Activated naive CD4-positive, alpha-beta T cell treated with anti-CD3 and anti-CD28 coated beads, Interleukin-2, amount 50 U/mL, for 72 hours (primary cell): Measurements from ENCODE around the gene MXD3. TPM values are rescaled to one million over a fixed set of nuclear protein-coding genes. Genes with fewer than 3 reads are reported as not detected.
"Not testable (repeated sequence)": the region's sequence is repeated elsewhere in the genome, so short reads cannot be mapped to it uniquely, and the experiment has no call there.

ENCODE experiments used
- ATAC-seq, 2 donors: fragments of 150-1000 bp; cut with Tn5 transposase; 2 replicates each; pipeline ENCODE4 v1.10.0; 2021; ENCODE audit warnings: mild to moderate bottlenecking in 2 of 2, moderate library complexity in 2 of 2
- DNase-seq, 2 donors: peaks; one replicate each; pipeline ENCODE4 v3.0.0; 2021 to 2022; ENCODE audit warnings: low spot score in 2 of 2
- H3K27ac Mint-ChIP-seq, 2 donors: one replicate each; pipeline ENCODE4 v1.8.0; 2022; ENCODE audit warnings: mild to moderate bottlenecking in 2 of 2, mixed read lengths in 2 of 2
- H3K36me3 Mint-ChIP-seq, 2 donors: one replicate each; pipeline ENCODE4 v1.8.0; 2022; ENCODE audit warnings: mixed read lengths in 2 of 2
- H3K9me3 Mint-ChIP-seq, 2 donors: one replicate each; pipeline ENCODE4 v1.8.0; 2022; ENCODE audit warnings: mixed read lengths in 2 of 2
- total RNA-seq, 2 donors: library from RNA; stranded (reverse); gene quantifications; one replicate each; pipeline ENCODE4 v1.2.3, GENCODE V29; 2022

Gene MXD3
- total RNA-seq, 2 donors from 2014 or later, result 31.4 to 73.9 TPM

- Mint-ChIP-seq H3K27ac (peak overlapping the region; percentile 96 to 100), H3K36me3 (peaks cover 28 to 36% of the 10 kb centered on the region in 2 donors)
- peak; percentile 1 to 39 for ATAC-seq
Observed at GRCh38 chr5:177350776-177351391, 39.2 kb upstream of the MXD3 start.

GRCh38 chr5:177349762-177350161 lies 38.1 kb upstream of the MXD3 start:
- H3K36me3 Mint-ChIP-seq, result peaks cover 25 to 28% of the 10 kb centered on the region in 2 donors
- no peak for DNase-seq
- H3K9me3 Mint-ChIP-seq, result peaks cover 0 to 7% of the 10 kb centered on the region in 2 donors
- ATAC-seq, result no peak
- peak overlapping the region; percentile 56 to 96 for H3K27ac Mint-ChIP-seq

More at GRCh38 chr5:177350776-177351391, 39.2 kb upstream of the MXD3 start:
- H3K9me3 Mint-ChIP-seq, result peaks cover 0 to 16% of the 10 kb centered on the region in 2 donors
- no peak for DNase-seq

- H3K36me3 Mint-ChIP-seq, result peaks cover 20 to 28% of the 10 kb centered on the region in 2 donors
- ATAC-seq (no peak), DNase-seq (no peak)
- H3K27ac Mint-ChIP-seq, result peak overlapping the region in 1 of 2 donors; percentile 96
- peaks cover 0 to 2% of the 10 kb centered on the region in 2 donors for H3K9me3 Mint-ChIP-seq
Observed at GRCh38 chr5:177349362-177349647, 37.6 kb upstream of the MXD3 start.

- H3K36me3 Mint-ChIP-seq, result peaks cover 17 to 28% of the 10 kb centered on the region in 2 donors
- no peaks in the 10 kb centered on the region for H3K9me3 Mint-ChIP-seq
- no peak for ATAC-seq
Observed at GRCh38 chr5:177347699-177348098, 36.0 kb upstream of the MXD3 start.

GRCh38 chr5:177346820-177347219 lies 35.1 kb upstream of the MXD3 start:
- peak overlapping the region in 1 of 2 donors; percentile 36 for H3K27ac Mint-ChIP-seq
- ATAC-seq (no peak), DNase-seq (no peak)
- H3K9me3 Mint-ChIP-seq, result no peaks in the 10 kb centered on the region
- peaks cover 18 to 25% of the 10 kb centered on the region in 2 donors for H3K36me3 Mint-ChIP-seq

More at GRCh38 chr5:177347699-177348098, 36.0 kb upstream of the MXD3 start:
- H3K27ac Mint-ChIP-seq, result peak overlapping the region in 1 of 2 donors; percentile 60
- no peak for DNase-seq

GRCh38 chr5:177344891-177345290 lies 33.2 kb upstream of the MXD3 start:
- no peaks in the 10 kb centered on the region for H3K9me3 Mint-ChIP-seq
- H3K36me3 Mint-ChIP-seq, result peaks cover 17 to 22% of the 10 kb centered on the region in 2 donors
- no peak overlapping the region for H3K27ac Mint-ChIP-seq
- ATAC-seq (no peak), DNase-seq (no peak)

- ATAC-seq, result no peak
- peaks cover 12 to 21% of the 10 kb centered on the region in 2 donors for H3K36me3 Mint-ChIP-seq
- H3K27ac Mint-ChIP-seq, result no peak overlapping the region
- H3K9me3 Mint-ChIP-seq, result no peaks in the 10 kb centered on the region
- DNase-seq, result no peak
Observed at GRCh38 chr5:177343777-177344176, 32.1 kb upstream of the MXD3 start.

GRCh38 chr5:177343000-177343399 lies 31.3 kb upstream of the MXD3 start:
- H3K36me3 Mint-ChIP-seq, result peaks cover 12 to 21% of the 10 kb centered on the region in 2 donors
- ATAC-seq, DNase-seq, H3K27ac Mint-ChIP-seq, H3K9me3 Mint-ChIP-seq: not testable (repeated sequence)

- DNase-seq (no peak), ATAC-seq (no peak)
- Mint-ChIP-seq H3K27ac (peak overlapping the region; percentile 22 to 70), H3K9me3 (no peaks in the 10 kb centered on the region), H3K36me3 (peaks cover 18 to 32% of the 10 kb centered on the region in 2 donors)
Observed at GRCh38 chr5:177339107-177339638, 27.5 kb upstream of the MXD3 start.

GRCh38 chr5:177338251-177339106 lies 26.8 kb upstream of the MXD3 start:
- H3K27ac Mint-ChIP-seq, result peak overlapping the region; percentile 22 to 53
- DNase-seq, result no peak
- no peak for ATAC-seq
- H3K36me3 Mint-ChIP-seq, result peaks cover 22 to 32% of the 10 kb centered on the region in 2 donors
- no peaks in the 10 kb centered on the region for H3K9me3 Mint-ChIP-seq

- DNase-seq (no peak), ATAC-seq (no peak)
- Mint-ChIP-seq H3K9me3 (no peaks in the 10 kb centered on the region), H3K36me3 (peaks cover 22 to 32% of the 10 kb centered on the region in 2 donors), H3K27ac (peak overlapping the region; percentile 25 to 60)
Observed at GRCh38 chr5:177336603-177337494, 25.2 kb upstream of the MXD3 start.

- DNase-seq (peak in 1 of 2 donors; percentile 48), ATAC-seq (peak; percentile 59 to 83)
- peaks cover 18 to 24% of the 10 kb centered on the region in 2 donors for H3K36me3 Mint-ChIP-seq
- H3K9me3 Mint-ChIP-seq, result no peaks in the 10 kb centered on the region
- peak overlapping the region; percentile 25 to 60 for H3K27ac Mint-ChIP-seq
Observed at GRCh38 chr5:177336112-177336511, 24.4 kb upstream of the MXD3 start.

- Mint-ChIP-seq H3K27ac (peak overlapping the region; percentile 19 to 65), H3K9me3 (no peaks in the 10 kb centered on the region), H3K36me3 (peaks cover 18 to 24% of the 10 kb centered on the region in 2 donors)
- DNase-seq, result no peak
- no peak for ATAC-seq
Observed at GRCh38 chr5:177335701-177336065, 24.0 kb upstream of the MXD3 start.

- DNase-seq (no peak), ATAC-seq (no peak)
- Mint-ChIP-seq H3K36me3 (peaks cover 18 to 20% of the 10 kb centered on the region in 2 donors), H3K9me3 (no peaks in the 10 kb centered on the region), H3K27ac (peak overlapping the region in 1 of 2 donors; percentile 65)
Observed at GRCh38 chr5:177334781-177335700, 23.3 kb upstream of the MXD3 start.

GRCh38 chr5:177334155-177334551 lies 22.5 kb upstream of the MXD3 start:
- no peak for DNase-seq
- H3K36me3 Mint-ChIP-seq, result peaks cover 10 to 11% of the 10 kb centered on the region in 2 donors
- no peaks in the 10 kb centered on the region for H3K9me3 Mint-ChIP-seq
- H3K27ac Mint-ChIP-seq, result peak overlapping the region in 1 of 2 donors; percentile 44
- ATAC-seq, result no peak
